Measurements from ENCODE around the gene COL4A6.

DNA sequence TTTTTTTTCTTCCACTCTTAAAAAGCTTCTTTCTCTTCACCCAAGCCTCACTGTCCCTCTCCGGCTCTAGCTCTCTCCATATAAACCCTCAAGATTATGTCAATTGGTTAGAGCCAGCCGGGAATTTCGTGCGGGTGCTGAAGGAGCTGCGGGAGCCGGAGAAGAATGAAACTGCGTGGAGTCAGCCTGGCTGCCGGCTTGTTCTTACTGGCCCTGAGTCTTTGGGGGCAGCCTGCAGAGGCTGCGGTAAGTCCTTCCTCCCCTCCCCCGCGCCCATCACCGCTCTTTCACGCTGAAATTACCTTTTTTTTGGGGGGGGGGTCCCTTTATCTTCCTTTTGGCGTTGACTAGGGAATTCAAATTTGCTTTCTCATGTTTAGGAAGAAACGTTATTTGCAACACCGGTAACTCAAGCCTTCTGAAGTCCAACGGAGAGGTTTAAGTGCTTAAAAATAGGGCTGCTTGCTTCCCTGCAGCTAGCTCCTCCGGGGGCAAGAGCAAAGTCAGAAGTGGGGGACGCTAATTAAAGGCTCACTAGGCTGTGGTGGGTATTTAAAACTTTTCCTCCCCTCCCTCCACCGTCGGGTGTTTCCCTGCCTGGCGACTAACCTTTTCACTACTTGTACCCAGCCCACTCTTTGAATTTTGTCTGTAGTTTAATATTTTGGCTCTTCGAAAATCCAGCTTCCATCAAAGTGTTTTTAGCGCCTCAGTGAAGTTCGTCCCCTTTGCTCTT, 1.9 kb upstream of the COL4A6 start:
- no peak for TF ChIP-seq EZH2 (IDR thresholded peaks at IDR 0.05; ENCODE audit: borderline replicate concordance, low read length)
- TF ChIP-seq, protein P1, sequence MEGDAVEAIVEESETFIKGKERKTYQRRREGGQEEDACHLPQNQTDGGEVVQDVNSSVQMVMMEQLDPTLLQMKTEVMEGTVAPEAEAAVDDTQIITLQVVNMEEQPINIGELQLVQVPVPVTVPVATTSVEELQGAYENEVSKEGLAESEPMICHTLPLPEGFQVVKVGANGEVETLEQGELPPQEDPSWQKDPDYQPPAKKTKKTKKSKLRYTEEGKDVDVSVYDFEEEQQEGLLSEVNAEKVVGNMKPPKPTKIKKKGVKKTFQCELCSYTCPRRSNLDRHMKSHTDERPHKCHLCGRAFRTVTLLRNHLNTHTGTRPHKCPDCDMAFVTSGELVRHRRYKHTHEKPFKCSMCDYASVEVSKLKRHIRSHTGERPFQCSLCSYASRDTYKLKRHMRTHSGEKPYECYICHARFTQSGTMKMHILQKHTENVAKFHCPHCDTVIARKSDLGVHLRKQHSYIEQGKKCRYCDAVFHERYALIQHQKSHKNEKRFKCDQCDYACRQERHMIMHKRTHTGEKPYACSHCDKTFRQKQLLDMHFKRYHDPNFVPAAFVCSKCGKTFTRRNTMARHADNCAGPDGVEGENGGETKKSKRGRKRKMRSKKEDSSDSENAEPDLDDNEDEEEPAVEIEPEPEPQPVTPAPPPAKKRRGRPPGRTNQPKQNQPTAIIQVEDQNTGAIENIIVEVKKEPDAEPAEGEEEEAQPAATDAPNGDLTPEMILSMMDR (IDR thresholded peaks at IDR 0.05; ENCODE audit: low read length): no peak

All from OCI-LY1 (cell line).